ENCODE data around the gene SMPD2. TPM values are rescaled to one million over a fixed set of nuclear protein-coding genes. Genes with fewer than 3 reads are reported as not detected.

SMPD2 gene
- total RNA-seq: 7.6 TPM in 2 replicates

GRCh38 chr6:109440331-109441068 lies at the start of gene SMPD2, which contains the start of gene PPIL6:
TSS of gene SMPD2 (plus strand) at chr6:109440724. CDS start at chr6:109441122, 398 bp downstream.
TSS of gene PPIL6 (minus strand) at chr6:109440628. CDS start at chr6:109440590, 38 bp downstream.

GRCh38 chr6:109455437-109456110 lies 15.1 kb downstream of the SMPD2 start, which contains the start of gene MICAL1:
TSS of gene MICAL1 (minus strand) at chr6:109455772. CDS start at chr6:109454196, 1,576 bp downstream.

GRCh38 chr6:109482905-109483734 lies 42.6 kb downstream of the SMPD2 start, which contains the start of gene ZBTB24:
TSS of gene ZBTB24 (minus strand) at chr6:109483219. CDS start at chr6:109482026, 1,193 bp downstream.

Other genes starting within 250 kb of the SMPD2 start
- 160 and 210 TPM in 2 replicates for gene CD164, start 58.3 kb upstream of the SMPD2 start, total RNA-seq
- gene PPIL6, start 96 bp upstream of the SMPD2 start, total RNA-seq: 0.36 and 3.1 TPM in 2 replicates
- gene MICAL1, start 15.0 kb downstream of the SMPD2 start, total RNA-seq: 71.3 and 72.0 TPM in 2 replicates
- 4.2 and 6.0 TPM in 2 replicates for gene ZBTB24, start 42.5 kb downstream of the SMPD2 start, total RNA-seq